SK-MEL-5 (cell line): ENCODE data around the gene FGGY. TPM values are rescaled to one million over a fixed set of nuclear protein-coding genes. Genes with fewer than 3 reads are reported as not detected.

Source experiments
- DNase-seq: peaks from one replicate; pipeline ENCODE4 v3.0.0-alpha.2; 2016; ENCODE audit warnings: low read depth, low spot score
- in situ Hi-C: cut with HindIII; loops from 2 replicates; pipeline ENCODE4 v1.10.0; 2016; ENCODE audit warnings: low sequenced_read_pairs, high pct_unique_total_duplicates, low pct_unique_long_range_greater_than_20kb
- small RNA-seq, 2 experiments: library from RNA; depleted of rRNA; stranded (forward); fragments of <200 nt; gene quantifications; one replicate each; pipeline ENCODE3, GENCODE V24; 2014
- total RNA-seq: library from RNA; depleted of rRNA; stranded (reverse); fragments of >200 nt; shearing (Covaris generic); gene quantifications from 2 replicates; pipeline ENCODE4 v1.2.3, GENCODE V29; 2014

The FGGY gene
- total RNA-seq, 1 experiment from 2014 or later = 12.0 TPM

- in situ Hi-C loops = no loop called here
- DNase-seq = peak; percentile 28
These were observed 470.2 kb downstream of the FGGY start for GRCh38 chr1:59767119-59767518.

GRCh38 chr1:59768792-59769735 is 472.2 kb downstream of the FGGY start:
- DNase-seq = no peak
- in situ Hi-C loops = no loop called here

- DNase-seq = peak; percentile 36
- in situ Hi-C loops = no loop called here
These were observed 472.8 kb downstream of the FGGY start for GRCh38 chr1:59769736-59770095.

GRCh38 chr1:59771361-59771760 is 474.5 kb downstream of the FGGY start:
- DNase-seq = no peak
- in situ Hi-C loops = no loop called here

- no peak for DNase-seq
- in situ Hi-C loops = no loop called here
These were observed 478.6 kb downstream of the FGGY start for GRCh38 chr1:59775480-59775879.

- in situ Hi-C loops = no loop called here
These were observed 480.3 kb downstream of the FGGY start for GRCh38 chr1:59776960-59777852.

GRCh38 chr1:59779949-59780348 is 483.1 kb downstream of the FGGY start:
- in situ Hi-C loops = no loop called here
- DNase-seq = peak; percentile 11

More at GRCh38 chr1:59776960-59777852, 480.3 kb downstream of the FGGY start:
- DNase-seq = peak; percentile 60

- DNase-seq = no peak
- in situ Hi-C loops = no loop called here
These were observed 491.9 kb downstream of the FGGY start for GRCh38 chr1:59788825-59789224.

- in situ Hi-C loops = no loop called here
- no peak for DNase-seq
These were observed 501.7 kb downstream of the FGGY start for GRCh38 chr1:59798600-59798999.

- DNase-seq = no peak
- in situ Hi-C loops = no loop called here
These were observed 506.7 kb downstream of the FGGY start for GRCh38 chr1:59803458-59804038.

GRCh38 chr1:59804301-59804700 is 507.4 kb downstream of the FGGY start:
- no peak for DNase-seq
- in situ Hi-C loops = no loop called here

GRCh38 chr1:59805554-59805953 is 508.7 kb downstream of the FGGY start:
- no peak for DNase-seq
- in situ Hi-C loops = no loop called here

Small RNA genes lying within 50 kb of the gene (small RNA-seq; reads per million reads assigned to genes)
- gene MIR4711 = 0 reads per million in 2 experiments
